ENCODE data around the gene OGFR.
A peak's percentile ranks its signal among the peaks of the same experiment; 100 is the strongest.
"Not testable (repeated sequence)": the region's sequence is repeated elsewhere in the genome, so short reads cannot be mapped to it uniquely, and the experiment has no call there.

Gene OGFR

GRCh38 chr20:62841705-62842212, 37.1 kb downstream of the OGFR start:
- DNase-seq, result no peak

GRCh38 chr20:62843656-62844055, 39.0 kb downstream of the OGFR start:
- no peak for DNase-seq

- no peak for DNase-seq
Observed at GRCh38 chr20:62844182-62844581, 39.5 kb downstream of the OGFR start.

GRCh38 chr20:62845416-62846160, 41.0 kb downstream of the OGFR start:
- DNase-seq, result no peak

GRCh38 chr20:62846166-62846890, 41.7 kb downstream of the OGFR start:
- no peak for DNase-seq

- not testable (repeated sequence) for DNase-seq
Observed at GRCh38 chr20:62848917-62849316, 44.3 kb downstream of the OGFR start.

- no peak for DNase-seq
Observed at GRCh38 chr20:62849431-62849830, 44.8 kb downstream of the OGFR start.

- DNase-seq, result no peak
Observed at GRCh38 chr20:62850333-62850974, 45.8 kb downstream of the OGFR start.

- DNase-seq, result no peak
Observed at GRCh38 chr20:62852196-62852595, 47.6 kb downstream of the OGFR start.

- DNase-seq, result no peak
Observed at GRCh38 chr20:62852841-62853240, 48.2 kb downstream of the OGFR start.

- not testable (repeated sequence) for DNase-seq
Observed at GRCh38 chr20:62853304-62853703, 48.7 kb downstream of the OGFR start.

- DNase-seq, result no peak
Observed at GRCh38 chr20:62854121-62854520, 49.5 kb downstream of the OGFR start.

GRCh38 chr20:62855120-62855519, 50.5 kb downstream of the OGFR start:
- DNase-seq, result no peak

GRCh38 chr20:62856931-62857619, 52.4 kb downstream of the OGFR start:
- no peak for DNase-seq

- no peak for DNase-seq
Observed at GRCh38 chr20:62858058-62858830, 53.6 kb downstream of the OGFR start.

GRCh38 chr20:62859721-62860120, 55.1 kb downstream of the OGFR start:
- DNase-seq, result no peak

- no peak for DNase-seq
Observed at GRCh38 chr20:62860391-62860923, 55.8 kb downstream of the OGFR start.

GRCh38 chr20:62860924-62861691, 56.5 kb downstream of the OGFR start:
- DNase-seq, result peak; percentile 29

GRCh38 chr20:62861726-62862336, 57.2 kb downstream of the OGFR start, which contains the start of gene TCFL5:
Gene TCFL5 (minus strand): TSS chr20:62861822. CDS start chr20:62861670, 152 bp downstream.
- DNase-seq, result peak; percentile 90

Data from effector CD8-positive, alpha-beta T cell (primary cell).